GM18858 (cell line): ENCODE results near the gene MYO1B.

Experiments used
- ATAC-seq: cut with Tn5 transposase; IDR thresholded peaks from one replicate; pipeline ENCODE4 v1.9.1; 2021; ENCODE audit not compliant: unreplicated experiment

MYO1B gene

DNA sequence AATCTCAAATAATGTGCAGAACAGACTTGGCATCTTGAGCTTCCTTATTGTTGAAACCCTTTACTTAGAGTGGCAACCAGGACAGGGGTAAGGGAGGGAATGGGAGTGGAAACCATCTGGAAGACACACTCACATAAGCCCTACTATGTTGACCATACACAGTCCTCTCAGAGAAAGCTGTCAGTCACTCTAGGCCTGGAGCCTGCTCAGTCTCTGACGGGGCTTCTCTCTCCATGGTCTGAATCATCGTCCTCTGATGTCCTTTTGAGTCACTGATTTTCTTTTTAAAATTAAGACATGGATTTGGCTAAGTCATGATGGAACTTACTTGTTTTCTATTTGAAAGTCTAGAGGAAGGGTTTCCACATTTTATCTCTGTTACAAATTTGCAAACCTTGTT is 74.0 kb downstream of the MYO1B start:
- ATAC-seq = no peak

DNA sequence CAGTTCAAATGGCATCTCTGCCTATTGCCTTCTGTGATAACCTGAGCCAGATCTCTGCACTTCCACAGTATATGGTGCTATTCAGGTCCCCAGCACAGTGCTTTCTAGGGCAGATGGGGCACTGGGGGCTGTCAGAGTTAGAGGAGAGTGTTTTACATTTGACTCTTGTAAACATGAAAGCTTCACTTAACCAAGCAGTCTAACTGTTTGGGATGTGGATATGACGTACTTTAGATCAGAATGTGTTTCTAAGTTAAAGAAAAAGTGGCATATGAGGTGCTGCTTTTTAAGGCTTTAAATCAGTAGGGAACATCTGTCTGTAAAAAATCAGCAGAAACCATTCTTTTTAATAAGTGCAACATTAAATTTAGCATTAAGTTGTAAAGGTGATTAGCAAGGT is 75.7 kb downstream of the MYO1B start:
- ATAC-seq = no peak

DNA sequence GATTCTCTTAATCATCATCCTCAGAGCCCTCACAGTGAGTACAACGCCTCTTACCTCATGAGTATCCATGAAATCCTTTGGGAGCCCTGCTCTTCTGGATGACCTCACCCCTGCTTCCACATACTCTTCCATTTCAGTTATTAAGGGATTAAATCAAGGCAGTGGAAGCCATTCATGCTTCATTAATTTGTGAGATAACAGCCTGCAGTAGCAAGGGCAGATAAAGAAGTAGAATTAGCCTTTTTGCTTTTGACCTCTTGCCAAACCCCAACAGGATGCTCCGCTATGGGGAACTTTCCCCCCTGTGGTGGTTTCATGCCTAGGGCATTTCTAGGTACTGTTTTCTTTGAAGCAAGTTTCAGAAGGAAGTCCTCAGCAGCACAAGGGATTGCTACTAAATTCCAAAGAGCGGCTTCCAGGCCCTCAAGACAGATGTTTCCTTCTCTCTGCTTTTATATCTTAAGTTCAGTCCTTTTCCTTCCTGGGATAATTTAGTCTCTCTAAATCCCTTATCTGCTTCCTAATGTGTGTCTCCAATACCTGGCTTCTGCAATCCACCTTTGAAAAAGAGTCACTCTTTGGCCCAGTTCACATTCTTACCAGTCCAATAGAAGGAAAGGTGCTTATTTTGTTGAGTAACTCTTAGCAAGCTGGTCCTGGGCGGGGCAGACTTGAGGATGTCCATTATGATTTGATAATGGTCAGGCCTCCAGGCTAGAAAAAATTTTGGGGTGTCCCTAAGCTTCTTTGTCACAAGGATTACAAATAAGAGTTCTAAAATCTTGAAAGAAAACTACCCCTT is 76.9 kb downstream of the MYO1B start:
- no peak for ATAC-seq

DNA sequence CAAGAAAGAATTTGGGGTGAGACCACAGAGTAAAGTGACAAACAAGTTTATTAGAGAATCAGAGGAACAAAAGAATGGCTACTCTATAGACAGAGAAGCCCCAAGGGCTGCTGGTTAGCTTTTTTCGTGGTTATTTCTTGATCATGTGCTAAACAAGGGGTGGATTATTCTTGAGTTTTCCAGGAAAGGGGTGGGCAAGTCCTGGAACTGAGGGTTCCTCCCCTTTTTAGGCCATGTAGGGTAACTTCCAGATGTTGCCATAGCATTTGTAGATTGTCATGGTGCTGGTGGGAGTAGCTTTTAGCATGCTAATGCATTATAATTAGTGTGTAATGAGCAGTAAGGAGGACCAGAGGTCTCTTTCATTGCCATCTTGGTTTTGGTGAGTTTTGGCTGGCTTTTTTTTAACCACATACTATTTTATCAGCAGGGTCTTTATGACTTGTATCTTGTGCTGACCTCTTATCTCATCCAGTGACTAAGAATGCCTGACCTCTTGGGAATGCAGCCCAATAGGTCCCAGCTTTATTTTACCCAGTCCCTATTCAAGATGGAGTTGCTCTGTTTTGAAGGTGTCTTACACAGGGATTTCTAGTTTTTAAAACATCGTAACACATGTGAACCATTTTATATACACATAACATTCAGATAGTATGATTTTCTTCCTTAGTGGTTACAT is 77.8 kb downstream of the MYO1B start:
- ATAC-seq = no peak

DNA sequence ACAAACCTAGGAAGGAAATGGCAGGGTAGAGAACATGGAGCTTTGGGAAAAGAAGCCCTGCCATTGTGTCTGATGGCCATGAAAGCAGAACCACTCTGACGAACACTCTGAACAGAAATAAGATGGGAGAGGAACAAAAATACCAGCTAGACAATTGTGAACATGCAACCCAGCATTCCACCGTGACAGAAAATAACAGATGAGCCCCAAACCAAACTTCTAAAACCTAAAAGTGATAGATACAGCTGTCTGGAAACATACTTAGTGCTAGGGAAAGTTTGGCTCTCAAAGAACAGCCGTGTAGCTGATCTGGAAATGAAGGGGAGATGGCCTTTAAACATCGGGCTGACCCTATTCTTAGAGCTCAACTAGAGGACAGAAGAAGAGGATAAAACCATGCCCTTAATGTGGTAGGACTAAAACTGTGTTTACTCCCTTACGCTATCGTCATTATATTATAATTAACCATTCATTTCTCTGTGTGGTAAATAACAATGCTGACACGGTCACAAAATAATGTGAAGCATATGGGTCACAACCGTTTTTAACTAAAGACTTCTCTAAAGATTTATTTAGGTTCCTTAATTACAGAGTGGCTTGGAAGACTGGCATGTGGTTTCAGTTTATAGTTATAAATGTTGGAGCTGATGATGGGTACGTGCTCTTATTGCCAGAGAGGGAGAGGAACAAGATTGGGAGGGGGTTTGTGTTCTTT is 80.6 kb downstream of the MYO1B start:
- ATAC-seq = no peak

DNA sequence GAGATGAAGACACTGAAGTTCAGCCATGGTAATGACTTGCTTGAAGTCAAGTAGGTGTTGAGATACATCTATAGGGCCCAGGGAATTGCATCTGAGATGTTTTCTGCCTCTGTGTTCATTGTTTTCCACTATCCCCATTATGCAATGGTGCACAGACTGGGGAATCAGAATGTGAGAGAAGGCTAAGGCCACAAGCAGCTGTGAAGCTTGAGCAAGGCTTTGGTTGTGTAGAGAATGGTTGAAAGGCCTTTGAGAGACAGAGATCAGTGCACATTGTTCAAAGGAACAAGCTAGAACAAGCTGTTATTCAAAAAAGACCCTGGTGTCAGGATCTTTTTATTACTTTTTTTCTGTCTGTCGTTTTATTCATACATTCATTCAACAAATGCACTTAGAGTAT is 82.3 kb downstream of the MYO1B start:
- ATAC-seq = no peak

DNA sequence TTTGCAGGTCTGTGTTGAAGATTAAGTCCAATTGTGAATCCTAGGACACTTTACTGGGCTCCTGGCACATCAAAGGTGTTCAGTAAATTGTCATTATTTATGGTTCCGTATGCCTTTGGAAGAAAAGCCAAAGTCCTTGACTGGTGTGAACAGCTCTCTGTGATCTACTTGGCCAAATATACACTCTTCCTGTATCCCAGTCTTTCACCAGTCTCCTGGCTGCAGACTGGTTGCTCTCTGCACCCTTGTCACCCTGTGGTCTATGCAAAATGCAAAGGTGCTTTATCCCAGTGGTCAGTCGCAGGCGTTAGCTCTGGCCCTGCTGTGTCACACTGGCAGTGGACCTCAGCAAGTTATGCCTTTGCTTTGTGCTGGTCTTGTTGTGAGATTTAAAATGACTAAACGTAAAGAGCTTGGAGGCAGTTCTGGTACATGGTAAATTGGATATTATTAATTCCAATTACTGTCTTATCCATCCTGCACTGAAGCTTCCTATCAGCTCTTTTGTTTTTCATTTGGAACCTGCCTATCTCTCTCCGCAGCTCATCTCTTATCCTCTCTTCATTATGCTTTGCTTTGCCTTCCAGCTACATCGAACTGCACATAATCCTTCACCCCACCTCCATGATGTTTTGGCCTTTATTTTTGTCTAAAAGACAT is 83.1 kb downstream of the MYO1B start:
- no peak for ATAC-seq

DNA sequence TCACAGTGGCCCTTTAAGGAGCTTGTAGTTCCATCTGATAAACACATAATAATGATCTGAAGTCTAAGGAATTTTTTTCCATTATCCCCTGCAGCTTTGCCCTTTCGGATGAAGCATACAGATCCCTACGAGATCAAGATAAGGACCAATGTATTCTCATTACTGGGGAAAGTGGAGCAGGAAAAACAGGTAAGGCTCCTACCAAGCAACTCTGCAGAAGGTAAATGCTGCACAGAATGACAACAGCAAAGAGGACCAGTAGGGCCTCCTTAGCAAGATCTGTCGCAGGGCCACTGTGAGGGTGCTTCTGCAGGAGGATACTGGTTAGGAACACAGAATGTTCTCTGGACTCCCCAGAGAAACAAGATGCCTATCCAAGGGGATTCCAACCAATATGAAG is 84.6 kb downstream of the MYO1B start:
- no peak for ATAC-seq

DNA sequence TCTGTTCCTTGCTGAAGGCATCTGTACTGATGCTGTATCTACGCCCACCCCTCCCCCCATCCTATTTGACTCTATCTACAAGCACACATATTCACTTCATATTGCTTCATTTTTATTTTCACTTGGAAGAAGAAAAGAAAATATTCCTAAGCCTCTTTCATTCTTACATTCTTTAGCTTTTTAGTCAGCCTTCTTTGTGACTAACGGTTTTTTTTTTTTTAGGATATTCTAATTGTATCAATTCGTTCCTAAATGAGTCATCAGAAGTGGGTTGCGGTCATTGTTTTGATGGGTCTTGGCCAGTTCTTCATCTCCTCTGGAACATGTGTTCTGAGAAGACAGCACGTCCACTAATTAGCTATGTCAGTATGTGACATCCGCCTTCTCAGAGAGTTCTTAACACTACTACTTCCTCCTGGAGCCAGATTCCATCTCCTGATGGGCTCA is 88.7 kb downstream of the MYO1B start:
- no peak for ATAC-seq

DNA sequence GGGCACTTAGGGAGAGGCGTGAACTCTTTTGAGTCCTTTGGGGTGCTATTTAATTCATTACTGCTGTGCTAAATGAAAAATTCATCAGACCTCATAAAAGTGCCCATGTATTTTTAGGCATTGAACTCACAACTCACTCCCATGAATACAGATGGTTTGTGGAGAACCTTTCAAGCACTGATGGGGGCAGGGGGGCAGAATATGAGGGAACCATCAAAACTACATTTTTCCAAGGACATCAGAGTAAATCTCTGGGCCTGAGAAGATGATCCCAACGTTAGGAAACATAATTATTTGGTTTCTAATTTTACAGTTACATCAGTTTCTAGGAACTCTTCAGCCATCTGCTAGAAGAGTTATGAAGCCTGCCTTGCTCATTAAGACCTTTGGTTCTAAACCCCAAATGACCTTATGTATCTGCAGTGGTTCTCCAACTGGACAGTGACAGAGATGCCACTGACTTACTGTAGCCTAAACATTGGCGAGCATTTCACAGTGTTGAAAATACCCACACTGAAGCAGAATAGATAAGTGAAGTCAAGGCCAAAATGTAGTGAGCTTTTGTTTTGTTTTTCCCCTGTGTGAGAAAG is 90.8 kb downstream of the MYO1B start:
- ATAC-seq = no peak

DNA sequence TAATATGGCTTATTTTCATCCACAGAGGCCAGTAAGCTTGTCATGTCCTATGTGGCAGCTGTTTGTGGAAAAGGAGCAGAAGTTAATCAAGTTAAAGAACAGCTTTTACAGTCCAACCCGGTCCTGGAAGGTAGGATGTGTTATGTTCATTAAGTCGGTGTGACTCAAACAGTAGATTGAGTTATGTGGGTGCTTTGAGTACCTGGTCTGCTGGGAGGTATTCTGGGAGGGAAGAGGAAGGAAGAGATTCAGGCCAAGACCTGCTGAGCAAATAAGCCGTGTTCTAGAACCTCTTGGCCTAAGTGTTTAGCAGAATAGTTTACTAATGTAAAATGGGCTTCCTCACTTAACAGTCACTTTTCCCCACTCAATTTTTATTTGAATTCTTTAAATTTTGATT is 96.2 kb downstream of the MYO1B start:
- ATAC-seq = no peak

DNA sequence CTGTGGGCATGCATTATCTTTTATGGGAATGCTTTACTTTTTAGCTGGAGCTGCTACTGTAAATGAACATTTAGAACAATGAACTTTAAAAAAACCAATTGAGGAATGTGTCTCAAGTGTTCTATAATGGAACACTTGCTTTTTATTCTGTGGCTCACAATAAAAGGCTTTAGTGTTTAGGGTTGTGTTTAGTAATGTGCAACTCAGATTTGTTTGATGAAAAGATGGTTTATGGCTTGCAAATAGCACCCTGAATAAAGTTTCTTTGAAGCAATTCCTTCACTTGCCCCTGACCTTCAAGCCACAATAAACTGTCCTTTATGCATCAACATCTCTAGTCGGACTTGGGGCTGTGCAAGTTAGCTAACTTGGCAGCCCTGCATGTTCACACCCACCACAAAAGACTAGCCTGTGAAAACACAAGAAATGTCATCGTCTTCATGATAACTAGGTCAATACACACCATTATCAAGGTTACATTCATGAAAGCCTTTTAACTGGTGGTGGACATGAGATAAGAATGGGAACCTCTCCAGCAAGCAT is 98.7 kb downstream of the MYO1B start:
- no peak for ATAC-seq

DNA sequence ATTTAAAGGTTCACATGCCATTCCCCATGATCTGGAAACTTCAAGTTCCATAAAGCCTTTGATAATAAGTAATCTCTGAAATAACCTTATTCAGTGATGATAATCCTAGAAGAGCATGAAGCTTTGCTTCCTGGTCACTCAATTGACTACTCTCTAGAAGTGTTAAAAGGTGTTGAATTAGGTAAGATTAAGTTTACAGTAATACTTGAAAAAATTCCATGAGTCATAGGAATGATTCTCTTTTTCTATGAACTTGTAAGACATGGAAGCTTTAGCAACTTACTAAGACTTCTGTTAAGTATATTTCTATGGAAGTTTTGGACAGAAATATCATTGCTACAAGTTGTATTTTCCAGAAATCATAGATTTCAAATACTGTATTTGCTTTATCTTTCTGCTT is 100.6 kb downstream of the MYO1B start:
- ATAC-seq = no peak

DNA sequence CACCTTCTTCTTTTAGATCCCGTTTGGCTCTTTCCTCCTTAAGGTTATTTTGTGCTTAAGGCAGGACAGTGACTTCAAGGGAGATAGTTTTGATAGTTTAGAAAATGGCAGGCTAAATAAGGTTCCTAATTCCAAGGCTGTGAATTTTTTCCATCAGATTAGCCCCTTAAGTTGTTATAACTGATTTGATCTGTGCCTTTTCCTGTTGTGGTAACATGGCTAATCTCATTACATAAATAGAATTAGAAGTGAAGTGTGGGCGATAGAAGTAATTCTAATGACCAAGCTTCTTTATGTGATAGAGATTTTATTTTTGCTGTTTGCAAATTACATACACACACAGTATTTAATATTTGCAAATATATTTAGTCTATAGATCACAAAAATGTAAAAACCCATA is 102.0 kb downstream of the MYO1B start:
- ATAC-seq = no peak

DNA sequence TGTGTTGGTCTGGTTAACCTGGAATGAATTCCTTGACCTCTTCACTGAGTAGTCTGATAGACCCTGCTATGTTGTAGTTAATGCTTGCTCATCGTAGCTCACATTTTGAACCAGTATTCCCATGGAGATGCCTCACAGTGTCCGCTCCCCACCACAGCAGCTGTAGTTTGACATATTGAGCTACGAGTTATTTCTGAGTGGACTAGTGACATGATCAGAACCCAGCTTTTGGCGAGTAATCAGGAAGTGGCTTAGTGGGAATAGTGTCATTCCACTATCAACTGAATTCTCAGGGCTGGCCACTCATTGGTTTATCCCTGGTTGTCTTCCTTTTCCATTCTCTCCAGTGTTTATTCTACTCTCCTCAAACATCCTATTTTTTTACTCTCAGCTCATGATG is 102.7 kb downstream of the MYO1B start:
- no peak for ATAC-seq

DNA sequence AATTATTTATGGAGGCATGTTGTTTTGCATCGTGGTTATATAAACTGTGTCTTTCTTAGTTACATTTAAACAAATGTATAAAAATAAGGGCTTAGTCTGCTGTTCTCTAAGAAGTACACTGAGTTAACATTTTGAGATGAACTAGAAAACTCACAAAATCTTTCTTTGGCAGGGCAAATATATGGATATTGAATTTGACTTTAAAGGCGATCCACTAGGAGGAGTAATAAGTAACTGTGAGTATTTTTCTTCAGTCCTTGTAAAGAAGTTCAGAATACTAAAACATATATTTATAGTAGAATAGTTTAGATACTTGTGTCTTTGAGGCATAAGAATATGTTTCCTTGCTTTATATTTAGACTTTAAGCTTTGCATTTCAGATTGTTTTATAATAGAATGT is 104.8 kb downstream of the MYO1B start:
- no peak for ATAC-seq

DNA sequence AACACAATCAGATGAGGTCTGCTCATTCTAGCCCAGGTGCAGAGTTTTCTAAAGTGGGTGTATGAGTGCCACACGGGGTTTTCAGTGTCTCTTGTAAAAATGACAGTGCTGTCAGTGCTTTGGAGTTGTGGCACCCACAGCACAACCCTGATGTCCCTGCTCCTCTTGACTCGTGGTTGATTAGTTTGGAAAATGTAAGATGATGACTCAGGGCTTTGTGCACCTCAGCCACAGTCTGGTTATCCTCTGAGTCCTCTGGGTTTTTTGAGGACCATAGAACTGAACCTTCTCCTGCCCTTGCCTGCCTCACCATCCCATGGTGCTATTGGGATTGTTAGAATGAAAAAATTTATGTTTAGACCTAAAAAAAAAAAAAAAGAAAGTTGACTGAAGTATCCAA is 105.6 kb downstream of the MYO1B start:
- ATAC-seq = no peak

DNA sequence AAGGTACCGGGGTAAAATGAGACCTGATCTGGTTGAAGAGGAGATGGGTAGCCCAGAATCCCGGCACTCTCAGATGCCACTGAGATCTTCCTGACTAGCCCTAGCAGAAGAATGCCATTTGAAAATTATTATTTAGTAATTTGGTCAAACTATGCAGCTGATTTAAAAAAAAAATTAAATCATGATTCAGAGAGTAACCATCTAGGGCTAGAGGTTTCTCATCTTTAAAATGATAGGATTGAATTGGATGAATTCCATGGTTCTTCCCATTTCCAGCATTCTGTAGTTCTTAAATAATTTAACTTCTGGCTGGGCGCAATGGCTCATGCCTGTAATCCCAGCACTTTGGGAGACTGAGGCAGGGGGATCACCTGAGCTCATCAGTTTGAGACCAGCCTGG is 106.1 kb downstream of the MYO1B start:
- ATAC-seq = no peak

DNA sequence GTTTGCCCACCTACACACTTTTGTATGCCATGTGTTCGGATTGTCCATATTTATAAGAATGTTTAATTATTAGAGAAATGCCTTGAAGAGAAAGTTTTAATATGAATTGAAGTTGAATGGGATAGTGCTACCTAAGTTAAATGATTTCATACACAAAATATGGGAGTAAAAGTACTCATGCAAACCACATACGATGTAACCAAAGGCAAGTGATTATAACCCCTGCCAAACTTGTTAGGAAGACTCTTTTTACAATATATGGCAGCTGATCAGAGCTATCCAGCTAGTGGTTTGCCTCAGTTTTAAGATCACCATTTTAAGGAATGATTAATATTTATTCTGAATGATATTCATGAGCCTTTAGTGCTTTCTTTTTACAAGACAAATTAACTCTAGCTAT is 106.7 kb downstream of the MYO1B start:
- ATAC-seq = no peak

DNA sequence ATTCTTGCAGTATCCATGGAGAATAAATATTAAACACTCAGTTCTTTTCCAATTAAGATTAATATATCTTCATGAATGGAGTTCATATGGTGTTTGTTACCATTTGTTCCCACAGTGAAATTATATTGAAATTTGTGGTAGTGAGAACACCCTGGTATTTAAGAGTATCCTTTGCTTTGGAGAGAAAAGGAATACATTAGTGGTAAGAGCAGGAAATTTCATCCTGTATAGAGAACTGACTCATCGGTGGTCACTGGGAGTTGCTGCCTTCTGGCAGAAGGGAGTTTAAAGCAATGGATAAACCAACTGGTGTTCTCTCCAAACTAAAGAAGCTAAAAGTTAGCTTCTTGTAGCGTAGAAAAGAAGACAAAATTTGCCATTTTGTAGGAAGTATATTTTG is 107.3 kb downstream of the MYO1B start:
- no peak for ATAC-seq
